GM21737 (cell line): Measurements from ENCODE around the gene STKLD1.
"Not testable (repeated sequence)": the region's sequence is repeated elsewhere in the genome, so short reads cannot be mapped to it uniquely, and the experiment has no call there.

ENCODE experiments used
- ATAC-seq: cut with Tn5 transposase; IDR thresholded peaks from one replicate; pipeline ENCODE4 v1.9.1; 2021; ENCODE audit warnings: mild to moderate bottlenecking, moderate library complexity; ENCODE audit not compliant: unreplicated experiment

The STKLD1 gene

DNA sequence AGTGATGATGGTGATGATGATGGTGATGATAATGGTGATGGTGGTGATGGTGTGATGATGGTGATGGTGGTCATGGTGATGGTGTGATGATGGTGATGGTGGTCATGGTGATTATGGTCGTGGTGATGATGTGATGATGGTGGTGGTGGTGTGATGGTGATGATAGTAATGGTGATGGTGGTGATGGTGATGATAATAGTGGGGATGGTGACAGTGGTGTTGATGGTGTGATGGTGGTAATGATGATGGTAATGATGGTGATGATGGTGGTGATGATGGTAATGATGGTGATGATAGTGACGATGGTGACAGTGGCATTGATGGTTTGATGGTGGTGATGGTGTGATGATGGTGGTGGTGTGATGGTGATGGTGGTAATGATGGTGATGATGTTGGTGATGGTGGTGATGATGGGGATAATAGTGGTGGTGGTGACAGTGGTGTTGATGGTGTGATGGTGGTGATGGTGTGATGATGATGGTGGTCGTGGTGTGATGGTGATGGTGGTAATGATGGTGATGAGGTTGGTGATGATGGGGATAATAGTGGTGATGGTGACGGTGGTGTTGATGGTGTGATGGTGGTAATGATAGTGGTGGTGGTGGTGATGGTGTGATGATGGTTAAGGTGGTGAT, 6.5 kb downstream of the STKLD1 start:
- no peak for ATAC-seq

DNA sequence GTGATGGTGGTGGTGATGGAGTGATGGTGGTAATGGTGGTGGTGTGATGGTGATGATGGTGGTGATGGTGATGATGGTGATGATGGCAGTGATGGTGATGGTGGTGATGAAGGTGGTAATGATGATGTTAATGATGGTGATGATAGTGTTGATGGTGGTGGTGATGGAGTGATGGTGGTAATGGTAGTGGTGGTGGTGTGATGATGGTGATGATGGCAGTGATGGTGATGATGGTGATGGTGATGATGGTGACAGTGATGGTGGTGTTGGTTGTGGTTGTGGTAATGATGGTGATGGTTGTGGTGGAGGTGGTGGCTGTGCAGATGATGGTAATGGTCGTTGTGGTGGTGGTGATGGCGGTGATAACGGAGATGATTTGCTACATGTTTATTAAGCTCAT, 7.3 kb downstream of the STKLD1 start:
- ATAC-seq: no peak

DNA sequence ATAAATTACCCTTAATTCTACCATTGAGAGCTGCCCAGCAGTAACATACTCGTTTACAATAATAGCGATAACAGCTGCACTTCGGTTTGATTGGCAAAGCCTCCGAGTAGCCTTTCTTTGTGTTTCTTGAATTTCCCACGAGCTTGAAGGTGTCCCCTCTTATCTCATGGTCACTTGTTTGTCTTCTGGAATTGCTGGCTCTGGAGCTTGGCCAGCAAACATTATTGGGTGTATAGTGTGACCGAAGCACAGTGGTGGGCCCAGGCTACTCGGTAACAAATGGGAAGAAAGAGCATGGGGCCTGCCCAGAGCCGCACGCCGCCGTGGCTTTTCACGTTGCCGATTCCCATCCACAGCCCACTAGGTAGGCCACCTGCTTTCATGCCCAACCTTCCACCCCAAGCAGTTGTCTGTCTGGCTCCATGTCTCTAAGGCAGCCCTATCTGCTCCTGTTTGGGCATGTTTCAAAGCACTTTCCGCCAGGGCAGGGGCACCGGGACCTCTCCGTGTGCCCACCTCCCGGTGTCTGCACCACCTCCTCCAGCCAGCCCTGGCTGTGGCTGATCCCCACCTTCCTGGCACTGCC, 8.7 kb downstream of the STKLD1 start:
- ATAC-seq: no peak

DNA sequence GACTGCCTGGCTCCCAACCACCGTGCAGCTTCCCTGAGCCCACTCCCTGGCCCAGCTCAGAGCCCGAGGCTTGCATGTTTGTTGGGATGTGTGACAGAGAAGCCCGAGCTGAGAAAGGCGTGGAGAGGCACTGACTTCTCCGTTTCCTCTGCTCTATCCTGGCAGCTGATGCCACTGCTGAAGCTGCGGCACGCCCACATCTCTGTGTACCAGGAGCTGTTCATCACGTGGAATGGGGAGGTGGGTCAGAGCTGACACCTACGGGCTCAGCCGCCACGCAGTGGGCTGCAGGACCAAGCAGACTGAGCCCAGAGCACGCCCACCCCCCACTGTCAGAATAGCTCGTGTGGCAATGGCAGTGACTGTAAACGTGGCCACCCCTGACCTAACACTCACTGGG, 9.3 kb downstream of the STKLD1 start:
- no peak for ATAC-seq

DNA sequence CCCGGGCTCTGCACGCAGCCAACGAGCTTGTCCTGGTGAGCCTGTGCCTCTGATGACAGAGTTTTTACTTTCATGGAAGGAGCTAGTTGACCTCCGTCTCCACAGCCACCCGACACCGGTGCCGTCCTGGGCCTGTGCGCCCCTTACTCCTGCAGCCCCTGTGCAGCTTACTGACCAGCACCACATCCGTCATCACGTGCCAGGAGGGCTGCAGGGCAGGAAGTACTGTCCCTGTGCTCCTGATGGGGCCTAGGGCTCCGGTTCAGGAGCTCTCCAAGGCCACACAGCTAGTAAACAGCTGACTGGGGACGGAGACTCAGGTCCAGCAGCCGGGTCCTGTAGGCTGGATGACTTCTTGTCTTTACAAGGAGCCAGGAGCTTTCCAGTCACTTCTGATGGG, 10.2 kb downstream of the STKLD1 start:
- ATAC-seq: no peak

DNA sequence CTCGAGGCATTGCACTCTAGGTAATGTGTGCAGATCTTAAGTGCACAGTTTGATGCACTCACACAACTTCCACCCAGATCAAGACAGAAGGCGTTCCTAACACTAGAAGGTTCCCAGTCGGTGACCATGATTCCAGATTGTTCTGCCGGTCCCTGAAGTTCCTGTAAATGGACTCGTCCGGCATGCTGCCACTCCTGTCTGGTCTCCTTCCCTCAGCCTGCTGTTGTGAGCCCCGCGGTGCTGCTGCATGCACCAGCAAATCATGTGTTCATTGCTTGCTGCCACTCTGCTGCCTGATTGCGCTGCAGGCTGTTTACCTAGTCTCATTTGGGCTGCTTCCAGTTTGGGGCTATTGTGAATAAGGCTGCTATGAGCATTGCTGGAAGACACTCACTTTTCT, 11.5 kb downstream of the STKLD1 start:
- ATAC-seq: no peak

DNA sequence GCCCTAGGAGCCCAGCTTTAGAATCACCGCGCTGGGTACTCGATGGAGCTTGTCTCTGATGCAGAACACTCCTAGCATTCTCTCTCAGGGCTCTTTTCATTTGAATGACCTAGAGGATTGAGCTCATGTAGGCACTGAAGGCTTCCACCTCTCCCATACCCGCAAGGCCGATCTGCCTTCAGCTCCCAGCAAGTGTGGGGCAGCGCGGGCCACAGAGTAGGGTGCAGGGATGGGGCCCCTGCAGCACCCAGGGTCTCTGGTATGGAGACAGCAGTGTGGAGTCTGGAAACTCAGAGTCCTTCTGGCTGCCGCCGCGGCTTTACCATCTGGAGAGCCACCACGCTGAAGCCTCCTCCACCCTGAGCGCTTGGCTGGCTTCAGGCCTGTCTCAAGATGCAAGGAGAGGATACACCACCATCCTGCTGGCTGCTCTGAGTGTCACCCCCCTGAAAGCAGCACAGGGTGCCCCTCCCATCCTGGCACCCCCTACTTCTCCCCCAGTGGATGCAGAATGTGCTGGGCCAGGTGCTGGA, 12.9 kb downstream of the STKLD1 start:
- ATAC-seq: no peak

DNA sequence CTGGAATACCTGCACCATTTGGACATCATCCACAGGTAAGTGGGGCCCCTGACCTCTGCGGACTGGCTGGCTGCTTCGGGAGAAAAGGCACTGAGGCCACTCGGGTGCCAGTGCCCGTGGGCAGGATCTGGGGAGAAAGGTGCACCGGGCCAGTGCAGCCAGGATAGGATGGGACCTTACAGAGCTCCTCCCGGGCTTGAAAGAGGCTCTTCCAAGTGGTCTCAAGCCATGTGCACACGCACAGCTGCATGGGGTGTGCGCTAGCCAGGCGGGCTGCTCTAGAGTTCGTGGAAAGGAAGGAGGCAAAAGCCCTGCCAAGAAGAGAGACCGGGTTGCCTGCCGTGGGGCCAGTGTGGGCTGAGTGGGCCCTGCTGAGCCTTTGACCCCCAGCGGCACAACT, 13.4 kb downstream of the STKLD1 start:
- no peak for ATAC-seq

DNA sequence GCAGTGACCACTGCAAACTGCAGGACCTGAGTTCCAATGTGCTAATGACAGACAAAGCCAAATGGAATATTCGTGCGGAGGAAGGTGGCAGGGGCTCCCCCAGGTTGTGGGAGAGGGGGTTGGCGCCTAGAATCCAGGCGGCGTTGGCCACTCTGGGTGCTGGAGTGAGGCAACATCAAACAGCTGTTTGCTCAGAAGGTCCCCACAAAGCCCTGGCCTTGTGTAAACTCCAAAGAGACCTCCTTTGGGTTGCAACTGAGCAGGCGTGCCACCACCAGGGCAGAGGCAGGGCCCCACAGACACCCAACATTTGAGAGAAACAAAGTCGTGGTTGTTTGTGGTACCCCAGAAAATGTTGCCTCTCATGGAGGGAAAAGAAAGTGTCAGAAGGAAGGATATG, 14.5 kb downstream of the STKLD1 start:
- no peak for ATAC-seq

DNA sequence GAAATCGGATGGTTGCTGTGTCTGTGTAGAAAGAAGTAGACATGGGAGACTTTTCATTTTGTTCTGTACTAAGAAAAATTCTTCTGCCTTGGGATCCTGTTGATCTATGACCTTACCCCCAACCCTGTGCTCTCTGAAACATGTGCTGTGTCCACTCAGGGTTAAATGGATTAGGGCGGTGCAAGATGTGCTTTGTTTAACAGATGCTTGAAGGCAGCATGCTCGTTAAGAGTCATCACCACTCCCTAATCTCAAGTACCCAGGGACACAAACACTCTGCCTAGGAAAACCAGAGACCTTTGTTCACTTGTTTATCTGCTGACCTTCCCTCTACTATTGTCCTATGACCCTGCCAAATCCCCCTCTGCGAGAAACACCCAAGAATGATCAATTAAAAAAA, 15.3 kb downstream of the STKLD1 start:
- not testable (repeated sequence) for ATAC-seq

DNA sequence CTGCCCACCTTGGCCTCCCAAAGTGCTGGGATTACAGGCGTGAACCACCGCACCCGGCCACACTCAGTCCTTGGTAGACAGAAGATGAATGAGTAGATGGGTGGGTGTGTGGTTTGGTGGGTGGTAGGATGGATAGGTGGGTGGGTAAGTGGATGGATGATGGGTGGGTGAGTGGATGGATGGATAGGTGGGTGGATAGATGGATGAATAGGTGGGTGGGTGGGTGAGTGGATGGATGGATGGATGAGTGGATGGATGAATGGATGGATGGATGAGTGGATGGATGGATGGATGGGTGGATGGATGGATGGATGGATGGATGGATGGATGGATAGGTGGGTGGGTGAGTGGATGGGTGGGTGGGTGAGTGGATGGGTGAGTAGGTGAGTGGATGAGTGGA, 16.1 kb downstream of the STKLD1 start:
- ATAC-seq: not testable (repeated sequence)

DNA sequence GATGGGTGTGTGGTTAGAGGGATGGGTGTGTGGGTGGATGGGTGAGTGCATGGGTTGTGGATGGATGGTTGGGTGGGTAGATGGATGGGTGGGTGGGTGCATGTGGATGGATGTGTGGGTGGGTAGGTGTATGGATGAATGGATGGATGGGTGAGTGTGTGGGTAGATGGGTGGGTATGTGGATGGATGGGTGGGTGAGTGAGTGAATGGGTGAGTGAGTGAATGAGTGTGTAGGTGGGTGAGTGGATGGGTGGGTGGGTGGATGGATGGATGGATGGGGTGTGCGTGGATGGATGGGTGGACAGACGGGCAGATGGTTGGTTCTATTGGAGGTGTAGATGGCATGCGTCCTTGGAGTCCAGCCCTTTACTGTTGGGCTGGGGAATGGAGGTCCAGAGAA, 17.2 kb downstream of the STKLD1 start:
- no peak for ATAC-seq

DNA sequence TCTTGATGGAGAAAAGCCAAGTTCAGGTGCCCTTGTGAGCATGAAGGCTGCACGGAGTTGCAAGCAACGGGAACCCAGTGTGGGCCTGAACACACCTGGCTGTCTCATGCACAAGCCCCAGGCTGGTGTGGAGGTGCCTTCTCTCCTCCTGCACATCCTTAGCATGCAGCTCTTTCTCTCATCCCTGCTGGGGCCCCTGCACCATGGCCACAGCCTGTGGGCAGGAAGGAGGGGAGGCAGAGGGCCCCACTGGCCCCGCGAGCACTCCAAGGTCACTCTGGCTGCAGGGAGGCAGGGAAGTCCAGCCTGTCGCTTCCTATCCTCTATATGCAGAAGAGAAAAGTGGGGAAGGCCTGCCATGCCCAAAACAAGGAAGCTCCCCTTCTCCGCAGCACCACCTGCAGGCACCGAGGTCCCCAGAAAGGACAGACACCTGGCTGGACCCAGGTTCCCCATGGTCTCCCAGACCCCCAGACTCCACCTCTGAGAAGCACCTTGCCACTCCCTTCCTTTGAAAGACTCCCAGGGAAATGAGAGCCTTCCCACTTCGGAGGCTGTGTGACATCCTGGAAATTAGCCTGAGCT, 18.6 kb downstream of the STKLD1 start:
- no peak for ATAC-seq

DNA sequence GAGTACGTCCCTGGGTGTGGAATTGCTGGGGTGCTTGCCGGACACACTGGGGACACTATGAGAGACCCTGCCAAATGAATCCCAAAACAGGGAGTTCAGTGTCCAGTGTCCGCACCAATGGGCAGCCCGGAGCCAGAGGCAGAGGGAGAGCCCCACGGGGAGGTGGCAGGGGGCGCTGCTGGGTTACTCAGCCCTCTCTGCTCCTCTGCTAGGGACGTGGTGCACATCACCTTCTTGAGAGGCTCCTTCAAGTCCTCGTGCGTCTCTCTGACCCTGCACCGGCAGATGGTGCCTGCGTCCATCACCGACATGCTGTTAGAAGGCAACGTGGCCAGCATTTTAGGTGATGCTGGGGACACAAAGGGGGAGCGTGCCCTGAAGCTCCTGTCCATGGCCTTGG, 20.8 kb downstream of the STKLD1 start:
- no peak for ATAC-seq

DNA sequence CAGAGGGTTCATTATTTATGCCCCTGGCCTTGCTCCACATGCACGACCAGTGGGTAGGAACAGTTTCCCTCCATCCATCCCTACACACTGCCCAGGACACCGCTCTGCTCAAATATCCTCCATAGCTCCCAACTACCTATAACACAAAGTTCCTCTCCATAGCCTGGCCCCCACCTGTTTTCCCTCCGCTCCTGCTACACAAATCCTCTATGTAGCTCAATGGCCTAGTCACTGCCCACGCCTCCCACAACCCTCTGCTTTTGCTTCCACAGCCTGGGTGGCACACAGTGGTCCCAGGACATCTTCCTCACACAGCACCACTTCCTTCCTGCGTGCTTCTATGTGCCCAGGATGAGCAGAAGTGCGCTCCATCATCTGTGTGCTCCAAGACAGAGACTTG, 21.2 kb downstream of the STKLD1 start:
- ATAC-seq: no peak

DNA sequence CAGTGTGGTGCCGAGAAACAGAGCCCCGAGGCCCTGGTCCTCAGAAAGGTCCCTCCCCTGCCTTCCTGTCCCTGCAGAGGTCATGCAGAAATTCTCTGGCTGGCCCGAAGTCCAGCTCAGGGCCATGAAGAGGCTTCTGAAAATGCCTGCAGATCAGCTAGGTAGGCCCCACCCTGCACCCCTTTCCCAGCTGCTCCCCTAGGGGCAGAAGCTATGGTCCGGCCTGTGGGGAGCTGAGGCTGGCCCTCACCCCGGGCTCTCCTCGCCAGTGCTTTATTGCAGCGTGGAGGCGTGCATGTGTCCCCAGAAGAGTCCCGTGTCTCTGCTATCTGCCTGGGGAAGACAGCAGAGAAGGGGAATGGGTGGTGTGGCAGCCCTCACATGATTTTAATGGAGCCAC, 21.7 kb downstream of the STKLD1 start:
- no peak for ATAC-seq

DNA sequence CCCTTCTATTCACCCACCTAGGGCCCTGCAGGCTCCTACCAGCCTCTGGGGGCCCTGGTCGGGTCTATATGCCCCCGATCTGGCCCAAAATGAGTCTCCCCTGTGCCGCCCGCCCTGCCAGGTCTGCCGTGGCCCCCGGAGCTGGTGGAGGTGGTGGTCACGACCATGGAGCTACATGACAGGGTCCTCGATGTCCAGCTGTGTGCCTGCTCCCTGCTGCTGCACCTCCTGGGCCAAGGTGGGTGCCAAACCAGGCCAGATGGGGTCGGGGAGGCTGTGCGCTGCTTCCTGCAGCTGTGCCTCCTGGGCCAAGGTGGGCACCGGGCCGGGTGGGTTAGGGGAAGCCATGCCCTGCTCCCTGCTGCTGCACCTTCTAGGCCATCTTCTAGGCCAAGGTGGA, 24.1 kb downstream of the STKLD1 start:
- no peak for ATAC-seq

DNA sequence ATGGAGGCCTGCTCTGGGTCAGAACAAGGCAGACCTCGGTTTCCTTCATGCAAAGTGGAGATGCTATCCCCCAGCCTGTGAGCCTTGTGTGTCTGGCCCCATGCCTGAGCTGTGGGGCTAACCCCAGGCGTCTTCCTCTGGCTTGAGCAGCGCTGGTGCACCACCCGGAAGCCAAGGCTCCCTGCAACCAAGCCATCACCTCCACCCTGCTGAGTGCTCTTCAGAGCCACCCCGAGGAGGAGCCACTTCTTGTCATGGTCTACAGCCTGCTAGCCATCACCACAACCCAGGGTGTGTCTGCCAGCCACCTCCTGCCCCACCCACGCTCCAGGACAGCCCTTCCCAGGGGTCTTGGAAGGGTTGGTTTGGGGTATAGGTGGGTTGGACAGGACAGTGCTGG, 25.4 kb downstream of the STKLD1 start:
- ATAC-seq: no peak

DNA sequence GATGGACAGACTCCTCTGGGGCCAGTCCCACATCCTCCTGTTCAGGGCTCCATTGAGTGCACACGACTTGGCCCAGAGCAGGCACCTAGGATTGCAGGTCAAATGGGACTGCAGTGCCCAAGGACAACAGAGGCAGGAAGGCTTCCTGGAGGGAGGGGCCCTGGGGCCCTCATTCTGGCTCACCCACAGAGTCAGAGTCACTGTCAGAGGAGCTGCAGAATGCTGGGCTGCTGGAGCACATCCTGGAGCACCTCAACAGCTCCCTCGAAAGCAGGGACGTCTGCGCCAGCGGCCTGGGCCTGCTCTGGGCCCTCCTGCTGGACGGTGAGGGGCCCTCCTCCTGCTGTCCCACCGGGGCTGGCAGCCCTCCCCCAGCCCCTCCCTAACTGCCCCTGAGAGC, 26.5 kb downstream of the STKLD1 start:
- no peak for ATAC-seq

DNA sequence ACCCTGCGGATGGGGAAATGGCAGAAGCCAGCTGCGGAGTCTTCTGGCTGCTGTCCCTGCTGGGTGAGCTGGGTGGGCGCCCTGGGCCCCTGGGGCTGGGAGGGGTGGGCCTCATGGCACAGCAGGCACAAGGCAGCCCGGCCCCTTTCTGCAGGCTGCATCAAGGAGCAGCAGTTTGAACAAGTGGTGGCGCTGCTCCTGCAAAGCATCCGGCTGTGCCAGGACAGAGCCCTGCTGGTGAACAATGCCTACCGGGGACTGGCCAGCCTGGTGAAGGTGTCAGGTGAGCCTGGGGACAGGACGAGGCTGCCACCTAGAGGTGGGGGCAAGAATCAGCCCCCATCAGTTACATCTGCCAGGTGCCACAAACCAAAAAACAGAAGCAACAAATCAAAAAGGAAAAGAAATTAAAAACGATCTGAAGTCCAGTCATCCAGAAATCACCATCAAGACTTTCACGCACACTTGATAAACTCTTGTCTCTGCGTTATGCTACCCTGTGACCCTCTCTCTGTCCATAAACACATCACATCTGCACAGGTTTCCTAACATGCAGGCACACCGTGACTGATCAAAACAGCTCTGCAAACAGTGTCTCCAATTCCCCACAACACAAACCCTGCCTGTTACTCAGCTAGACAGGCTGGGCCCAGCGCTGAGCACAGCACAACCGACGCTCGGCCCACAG, 27.7 kb downstream of the STKLD1 start:
- ATAC-seq: no peak

DNA sequence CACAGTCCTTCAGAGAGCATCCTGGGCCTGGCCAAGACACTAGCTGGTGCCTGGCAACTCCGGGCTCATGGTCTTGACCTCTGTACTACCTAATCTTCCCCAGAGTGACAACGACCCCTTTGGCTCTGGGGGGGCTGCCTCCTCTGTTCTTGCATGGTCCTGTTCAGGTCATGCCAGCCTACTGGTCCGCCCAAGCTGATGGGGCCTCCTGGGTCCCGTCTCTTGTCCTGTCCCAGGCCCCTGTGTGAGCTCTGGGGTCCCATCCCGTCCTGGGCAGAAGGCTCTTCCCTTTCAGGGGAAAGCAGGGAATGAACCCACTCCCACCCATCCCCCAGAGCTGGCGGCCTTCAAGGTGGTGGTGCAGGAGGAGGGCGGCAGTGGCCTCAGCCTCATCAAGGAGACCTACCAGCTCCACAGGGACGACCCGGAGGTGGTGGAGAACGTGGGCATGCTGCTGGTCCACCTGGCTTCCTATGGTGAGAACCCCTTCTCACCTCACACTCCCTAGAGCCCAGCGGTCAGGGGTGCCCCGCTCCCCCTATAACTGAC, 28.4 kb downstream of the STKLD1 start:
- ATAC-seq: no peak
